SU-DHL-6 (cell line): ENCODE measurements around the gene FKBP5.

Experiments
- CTCF ChIP-seq: fragments of 200-600 bp; sonication (generic); IDR thresholded peaks from one replicate; pipeline ENCODE4 v1.5.1; 2017; ENCODE audit warnings: antibody characterized with exemption, mild to moderate bottlenecking, low read length, moderate library complexity; ENCODE audit not compliant: insufficient read depth, poor library complexity, severe bottlenecking
- EZH2phosphoT487 ChIP-seq: fragments of 200-600 bp; sonication (generic), shearing (Covaris generic); conservative IDR thresholded peaks from 2 replicates; pipeline ENCODE4 v1.6.1; 2018; ENCODE audit warnings: mild to moderate bottlenecking, antibody characterized with exemption, low read length, moderate library complexity, mixed read lengths

GRCh38 chr6:35694462-35694861, 5.7 kb upstream of the FKBP5 start:
- TF ChIP-seq CTCF: no peak
- no peak for TF ChIP-seq EZH2phosphoT487
